OCI-LY1 (cell line): ENCODE results near the gene SMCP.

Source experiments
- CTCF ChIP-seq: fragments of 200-600 bp; sonication (generic), shearing (Covaris generic); IDR thresholded peaks from 2 replicates; pipeline ENCODE4 v1.5.1; 2017; ENCODE audit warnings: mild to moderate bottlenecking, antibody characterized with exemption, low read length, moderate library complexity, mixed read lengths
- EZH2 ChIP-seq: fragments of 200-600 bp; sonication (generic), shearing (Covaris generic); IDR thresholded peaks from 2 replicates; pipeline ENCODE4 v1.8.0; 2017; ENCODE audit warnings: borderline replicate concordance, mixed run types, mild to moderate bottlenecking, antibody characterized with exemption, low read length, moderate library complexity, mixed read lengths

- TF ChIP-seq CTCF: no peak
- no peak for TF ChIP-seq EZH2
Measured at GRCh38 chr1:152866321-152866720, 11.8 kb upstream of the SMCP start.
